Glutamatergic neuron (in vitro differentiated cells): ENCODE data around the gene ZNF18. TPM values are rescaled to one million over a fixed set of nuclear protein-coding genes. Genes with fewer than 3 reads are reported as not detected.

Source experiments
- DNase-seq: peaks from one replicate; pipeline ENCODE4 v3.0.0; 2022
- H3K27ac Mint-ChIP-seq: one replicate; pipeline ENCODE4 v1.8.0; 2020; ENCODE audit warnings: mild to moderate bottlenecking, mixed read lengths, inconsistent platforms; ENCODE audit not compliant: unreplicated experiment
- H3K27me3 Mint-ChIP-seq: one replicate; pipeline ENCODE4 v1.8.0; 2020; ENCODE audit warnings: mild to moderate bottlenecking, moderate library complexity, mixed read lengths, inconsistent platforms; ENCODE audit not compliant: unreplicated experiment
- H3K36me3 Mint-ChIP-seq: one replicate; pipeline ENCODE4 v1.8.0; 2020; ENCODE audit warnings: mild to moderate bottlenecking, mixed read lengths, inconsistent platforms; ENCODE audit not compliant: unreplicated experiment
- H3K4me1 Mint-ChIP-seq: one replicate; pipeline ENCODE4 v1.8.0; 2020; ENCODE audit warnings: mild to moderate bottlenecking, low read depth, mixed read lengths, inconsistent platforms; ENCODE audit not compliant: unreplicated experiment
- H3K4me3 Mint-ChIP-seq: one replicate; pipeline ENCODE4 v1.8.0; 2020; ENCODE audit warnings: mild to moderate bottlenecking, mixed read lengths, inconsistent platforms; ENCODE audit not compliant: unreplicated experiment
- H3K9me3 Mint-ChIP-seq: one replicate; pipeline ENCODE4 v1.8.0; 2020; ENCODE audit warnings: mild to moderate bottlenecking, moderate library complexity, mixed read lengths, inconsistent platforms; ENCODE audit not compliant: unreplicated experiment
- long read RNA-seq: library from polyadenylated mRNA; unstranded; transcript quantifications from one replicate; pipeline ENCODE4 v2.0.0, GENCODE V29; 2020; ENCODE audit not compliant: unreplicated experiment
- total RNA-seq: library from RNA; stranded (reverse); fragmentation: NEBNext Ultra II Directional; extraction: Animal tissue kit (Norgen Biotek cat#: 25700); gene quantifications from one replicate; pipeline ENCODE4 v1.2.1, GENCODE V29; 2021; ENCODE audit not compliant: unreplicated experiment
- TF ChIP-seq, protein P1 (sequence below): fragments of 200-600 bp; sonication (generic); IDR thresholded peaks from one replicate; pipeline ENCODE4 v1.5.0; 2021; ENCODE audit not compliant: partially characterized antibody, unreplicated experiment

Gene ZNF18, protein sequence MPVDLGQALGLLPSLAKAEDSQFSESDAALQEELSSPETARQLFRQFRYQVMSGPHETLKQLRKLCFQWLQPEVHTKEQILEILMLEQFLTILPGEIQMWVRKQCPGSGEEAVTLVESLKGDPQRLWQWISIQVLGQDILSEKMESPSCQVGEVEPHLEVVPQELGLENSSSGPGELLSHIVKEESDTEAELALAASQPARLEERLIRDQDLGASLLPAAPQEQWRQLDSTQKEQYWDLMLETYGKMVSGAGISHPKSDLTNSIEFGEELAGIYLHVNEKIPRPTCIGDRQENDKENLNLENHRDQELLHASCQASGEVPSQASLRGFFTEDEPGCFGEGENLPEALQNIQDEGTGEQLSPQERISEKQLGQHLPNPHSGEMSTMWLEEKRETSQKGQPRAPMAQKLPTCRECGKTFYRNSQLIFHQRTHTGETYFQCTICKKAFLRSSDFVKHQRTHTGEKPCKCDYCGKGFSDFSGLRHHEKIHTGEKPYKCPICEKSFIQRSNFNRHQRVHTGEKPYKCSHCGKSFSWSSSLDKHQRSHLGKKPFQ
- 4.0 TPM for total RNA-seq
- long read RNA-seq, partial matches to known transcripts = 0 of 1 reads
- long read RNA-seq, other reads (novel, unspliced or antisense) = 1 of 1 reads

DNA sequence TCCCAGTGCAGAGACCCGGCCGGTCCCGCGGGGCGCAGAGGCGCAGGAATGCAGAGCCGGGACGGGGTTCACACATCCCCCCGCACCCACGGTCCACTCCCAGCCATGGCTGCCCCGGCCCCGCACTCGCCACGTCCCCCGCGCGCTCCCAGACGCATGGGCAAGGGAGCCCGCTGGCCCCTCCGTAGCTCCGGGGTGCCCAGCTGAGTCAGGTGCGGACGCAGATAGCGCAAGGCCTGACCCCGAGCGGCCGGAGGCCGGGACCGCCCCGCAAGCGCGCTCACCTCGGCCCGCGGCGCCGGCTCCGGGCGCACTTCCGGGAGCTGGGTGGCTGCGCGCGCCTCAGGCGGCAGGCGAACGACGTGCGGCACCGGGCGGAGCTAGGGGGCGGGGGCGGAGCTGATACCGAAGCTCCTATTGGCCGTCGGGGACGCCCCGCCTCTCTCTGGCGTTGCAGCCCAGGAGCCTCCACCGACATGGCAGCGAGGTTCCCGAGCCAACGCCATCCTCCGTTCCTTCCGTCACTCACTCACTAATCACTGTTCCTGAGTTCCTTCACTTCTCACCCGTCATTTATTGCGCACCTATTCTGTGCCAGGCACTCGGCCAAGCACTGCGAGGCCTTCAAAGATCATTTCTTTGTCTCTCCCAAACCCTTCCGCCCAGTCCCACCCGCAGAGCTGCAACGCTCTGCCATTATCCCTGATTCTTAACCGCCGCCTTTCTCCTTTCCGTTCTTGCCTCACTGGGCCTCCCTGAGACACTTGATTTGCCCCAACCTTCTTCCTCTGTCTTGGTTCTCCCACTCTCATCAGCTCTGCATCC, at the start of gene ZNF18:
TSS of gene ZNF18 (minus strand) at position 329 of the 825 bp plus-strand sequence. CDS start 4,646 bp downstream, outside the sequence.
- H3K9me3 Mint-ChIP-seq = peaks cover 6% of the 10 kb centered on the region
- DNase-seq = peak; percentile 98
- H3K36me3 Mint-ChIP-seq = no peaks in the 10 kb centered on the region
- no peaks in the 10 kb centered on the region for H3K4me1 Mint-ChIP-seq
- TF ChIP-seq, protein P1, sequence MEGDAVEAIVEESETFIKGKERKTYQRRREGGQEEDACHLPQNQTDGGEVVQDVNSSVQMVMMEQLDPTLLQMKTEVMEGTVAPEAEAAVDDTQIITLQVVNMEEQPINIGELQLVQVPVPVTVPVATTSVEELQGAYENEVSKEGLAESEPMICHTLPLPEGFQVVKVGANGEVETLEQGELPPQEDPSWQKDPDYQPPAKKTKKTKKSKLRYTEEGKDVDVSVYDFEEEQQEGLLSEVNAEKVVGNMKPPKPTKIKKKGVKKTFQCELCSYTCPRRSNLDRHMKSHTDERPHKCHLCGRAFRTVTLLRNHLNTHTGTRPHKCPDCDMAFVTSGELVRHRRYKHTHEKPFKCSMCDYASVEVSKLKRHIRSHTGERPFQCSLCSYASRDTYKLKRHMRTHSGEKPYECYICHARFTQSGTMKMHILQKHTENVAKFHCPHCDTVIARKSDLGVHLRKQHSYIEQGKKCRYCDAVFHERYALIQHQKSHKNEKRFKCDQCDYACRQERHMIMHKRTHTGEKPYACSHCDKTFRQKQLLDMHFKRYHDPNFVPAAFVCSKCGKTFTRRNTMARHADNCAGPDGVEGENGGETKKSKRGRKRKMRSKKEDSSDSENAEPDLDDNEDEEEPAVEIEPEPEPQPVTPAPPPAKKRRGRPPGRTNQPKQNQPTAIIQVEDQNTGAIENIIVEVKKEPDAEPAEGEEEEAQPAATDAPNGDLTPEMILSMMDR = no peak
- H3K27me3 Mint-ChIP-seq = peaks cover 7% of the 10 kb centered on the region
- peak within 1 kb of the TSS; percentile 100 for H3K27ac Mint-ChIP-seq
- peak within 1 kb of the TSS; percentile 99 for H3K4me3 Mint-ChIP-seq

DNA sequence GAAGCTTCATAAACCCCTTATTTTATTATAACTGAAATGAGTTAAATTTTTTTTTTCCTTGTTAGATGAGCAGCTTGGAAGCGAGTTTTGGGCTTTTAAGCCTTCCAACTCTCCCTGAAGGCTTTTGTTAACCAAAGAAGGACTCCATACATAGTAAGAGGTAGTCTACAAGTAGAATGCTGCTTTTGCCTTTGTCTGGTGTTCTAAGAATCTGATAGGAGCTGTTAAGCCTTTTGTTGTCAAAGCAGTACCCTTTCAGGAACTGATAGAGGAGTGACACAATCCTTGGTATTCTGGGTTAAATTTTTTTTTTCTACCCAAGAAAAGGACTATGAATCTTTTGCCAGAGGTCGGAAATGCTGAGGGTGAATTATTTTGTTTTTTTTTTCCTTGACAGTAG, 49.5 kb upstream of the ZNF18 start:
- Mint-ChIP-seq H3K36me3 (no peaks in the 10 kb centered on the region), H3K4me1 (peaks cover 8% of the 10 kb centered on the region), H3K9me3 (peaks cover 2% of the 10 kb centered on the region), H3K4me3 (no peak overlapping the region), H3K27me3 (no peaks in the 10 kb centered on the region), H3K27ac (no peak overlapping the region)
- no peak for DNase-seq
- TF ChIP-seq, protein P1 = no peak

DNA sequence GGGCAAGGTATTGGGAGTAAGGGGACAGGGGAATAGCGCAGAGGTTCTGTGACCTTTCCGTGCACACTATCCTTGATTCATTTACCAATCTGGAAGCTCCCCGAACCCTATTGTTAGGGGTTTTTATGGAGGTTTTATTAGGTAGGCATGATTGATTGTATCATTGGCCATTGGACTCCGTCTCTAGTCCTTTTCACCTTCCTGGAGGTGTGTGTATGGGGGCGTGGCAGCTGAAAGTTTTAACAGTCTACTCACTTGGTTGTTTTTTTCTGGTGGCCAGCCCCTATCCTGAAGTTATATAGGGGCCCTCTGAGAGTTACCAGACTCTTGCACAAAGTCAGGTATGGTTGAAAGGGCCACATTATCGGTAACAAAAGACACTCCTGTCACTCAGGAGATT, 46.4 kb upstream of the ZNF18 start:
- Mint-ChIP-seq H3K36me3 (no peaks in the 10 kb centered on the region), H3K27me3 (no peaks in the 10 kb centered on the region), H3K4me1 (no peaks in the 10 kb centered on the region), H3K27ac (no peak overlapping the region), H3K9me3 (no peaks in the 10 kb centered on the region), H3K4me3 (no peak overlapping the region)
- TF ChIP-seq, protein P1 = no peak
- DNase-seq = no peak

DNA sequence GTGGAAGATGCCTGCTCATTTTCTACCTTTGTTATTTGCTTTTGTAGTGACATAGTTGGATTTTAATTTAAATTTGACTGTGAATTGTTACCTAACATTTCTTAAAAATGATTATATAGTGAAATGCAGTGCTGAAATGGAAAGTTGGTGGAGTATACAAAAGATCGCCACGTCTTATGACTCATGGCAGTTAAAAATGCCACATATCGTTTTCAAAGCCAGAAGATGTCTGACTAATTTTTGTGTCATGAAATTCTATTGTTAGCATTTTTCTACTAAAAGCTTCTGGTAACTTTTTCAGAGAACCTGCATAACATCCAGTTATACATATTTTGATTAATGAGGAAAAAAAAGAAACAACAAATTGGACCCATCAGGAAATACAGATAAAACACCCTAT, 44.0 kb upstream of the ZNF18 start:
- no peak overlapping the region for H3K27ac Mint-ChIP-seq
- no peaks in the 10 kb centered on the region for H3K27me3 Mint-ChIP-seq
- no peak overlapping the region for H3K4me3 Mint-ChIP-seq
- H3K4me1 Mint-ChIP-seq = no peaks in the 10 kb centered on the region
- no peaks in the 10 kb centered on the region for H3K9me3 Mint-ChIP-seq
- DNase-seq = no peak
- TF ChIP-seq, protein P1 = no peak
- no peaks in the 10 kb centered on the region for H3K36me3 Mint-ChIP-seq
